HG03432 (cell line): ENCODE measurements around the gene PDLIM5.

Experiments
- ATAC-seq: cut with Tn5 transposase; IDR thresholded peaks from one replicate; pipeline ENCODE4 v1.9.1; 2021; ENCODE audit warnings: mild to moderate bottlenecking, moderate library complexity; ENCODE audit not compliant: unreplicated experiment

PDLIM5 gene

GRCh38 chr4:94420356-94420755 is 31.4 kb upstream of the PDLIM5 start:
- ATAC-seq, result no peak

- no peak for ATAC-seq
Measured at GRCh38 chr4:94426783-94427182, 25.0 kb upstream of the PDLIM5 start.

GRCh38 chr4:94428884-94429283 is 22.9 kb upstream of the PDLIM5 start:
- no peak for ATAC-seq

GRCh38 chr4:94430406-94430805 is 21.3 kb upstream of the PDLIM5 start:
- ATAC-seq, result no peak

GRCh38 chr4:94431388-94431787 is 20.4 kb upstream of the PDLIM5 start:
- no peak for ATAC-seq

- ATAC-seq, result no peak
Measured at GRCh38 chr4:94434505-94434904, 17.2 kb upstream of the PDLIM5 start.

- ATAC-seq, result no peak
Measured at GRCh38 chr4:94435874-94436273, 15.9 kb upstream of the PDLIM5 start.

GRCh38 chr4:94436512-94436911 is 15.2 kb upstream of the PDLIM5 start:
- no peak for ATAC-seq

- no peak for ATAC-seq
Measured at GRCh38 chr4:94439606-94440005, 12.1 kb upstream of the PDLIM5 start.

- ATAC-seq, result no peak
Measured at GRCh38 chr4:94441838-94442237, 9.9 kb upstream of the PDLIM5 start.

GRCh38 chr4:94442251-94442650 is 9.5 kb upstream of the PDLIM5 start:
- no peak for ATAC-seq

- ATAC-seq, result no peak
Measured at GRCh38 chr4:94446386-94446785, 5.4 kb upstream of the PDLIM5 start.

- ATAC-seq, result no peak
Measured at GRCh38 chr4:94447754-94448411, 3.9 kb upstream of the PDLIM5 start.

GRCh38 chr4:94448815-94449375 is 2.8 kb upstream of the PDLIM5 start:
- ATAC-seq, result no peak

- ATAC-seq, result no peak
Measured at GRCh38 chr4:94451051-94451694, 569 bp upstream of the PDLIM5 start.

- peak; percentile 19 for ATAC-seq
Measured at GRCh38 chr4:94452476-94453371, 982 bp downstream of the PDLIM5 start.

- ATAC-seq, result no peak
Measured at GRCh38 chr4:94453391-94453963, 1.7 kb downstream of the PDLIM5 start.

- no peak for ATAC-seq
Measured at GRCh38 chr4:94454405-94454804, 2.7 kb downstream of the PDLIM5 start.

- no peak for ATAC-seq
Measured at GRCh38 chr4:94455081-94455480, 3.3 kb downstream of the PDLIM5 start.

GRCh38 chr4:94457692-94458106 is 6.0 kb downstream of the PDLIM5 start:
- no peak for ATAC-seq

- no peak for ATAC-seq
Measured at GRCh38 chr4:94458682-94459081, 6.9 kb downstream of the PDLIM5 start.
